ENCODE data around the gene CIDEB.

DNA sequence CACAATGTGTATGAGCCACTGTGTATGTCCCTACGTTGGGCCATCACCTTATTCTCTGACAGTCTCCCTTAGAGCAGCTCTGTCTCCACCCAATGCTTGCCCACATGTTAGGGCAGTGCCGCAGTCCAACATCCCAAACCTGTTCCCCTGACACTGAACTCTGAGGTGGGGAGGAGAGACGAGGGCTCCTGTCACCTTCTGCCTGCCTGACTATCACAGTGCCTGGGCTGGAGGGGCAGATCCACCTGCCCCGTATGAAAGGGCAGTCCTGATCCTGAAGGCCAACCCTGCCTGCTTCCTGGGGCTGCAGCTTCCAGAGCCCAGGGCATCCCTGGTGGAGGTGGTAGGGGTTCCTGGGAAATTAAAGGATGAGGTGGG, 47.0 kb downstream of the CIDEB start:
- TF ChIP-seq EZH2 (IDR thresholded peaks at IDR 0.05; ENCODE audit: borderline replicate concordance, low read depth, low read length, severe bottlenecking): no peak
- TF ChIP-seq, protein P1, sequence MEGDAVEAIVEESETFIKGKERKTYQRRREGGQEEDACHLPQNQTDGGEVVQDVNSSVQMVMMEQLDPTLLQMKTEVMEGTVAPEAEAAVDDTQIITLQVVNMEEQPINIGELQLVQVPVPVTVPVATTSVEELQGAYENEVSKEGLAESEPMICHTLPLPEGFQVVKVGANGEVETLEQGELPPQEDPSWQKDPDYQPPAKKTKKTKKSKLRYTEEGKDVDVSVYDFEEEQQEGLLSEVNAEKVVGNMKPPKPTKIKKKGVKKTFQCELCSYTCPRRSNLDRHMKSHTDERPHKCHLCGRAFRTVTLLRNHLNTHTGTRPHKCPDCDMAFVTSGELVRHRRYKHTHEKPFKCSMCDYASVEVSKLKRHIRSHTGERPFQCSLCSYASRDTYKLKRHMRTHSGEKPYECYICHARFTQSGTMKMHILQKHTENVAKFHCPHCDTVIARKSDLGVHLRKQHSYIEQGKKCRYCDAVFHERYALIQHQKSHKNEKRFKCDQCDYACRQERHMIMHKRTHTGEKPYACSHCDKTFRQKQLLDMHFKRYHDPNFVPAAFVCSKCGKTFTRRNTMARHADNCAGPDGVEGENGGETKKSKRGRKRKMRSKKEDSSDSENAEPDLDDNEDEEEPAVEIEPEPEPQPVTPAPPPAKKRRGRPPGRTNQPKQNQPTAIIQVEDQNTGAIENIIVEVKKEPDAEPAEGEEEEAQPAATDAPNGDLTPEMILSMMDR (IDR thresholded peaks at IDR 0.05; ENCODE audit: borderline replicate concordance, extremely low read depth, low read length, poor library complexity, severe bottlenecking): no peak
